C4-2B (cell line): ENCODE results near the gene EIF1AX.

Experiments
- H3K27ac ChIP-seq: fragments of 450-650 bp; 2 replicates; pipeline ENCODE4 v1.5.1; 2017
- CTCF ChIP-seq: fragments of 450-650 bp; conservative IDR thresholded peaks from 2 replicates; pipeline ENCODE4 v1.5.1; 2017; ENCODE audit warnings: mild to moderate bottlenecking
- ZFX ChIP-seq: fragments of 450-650 bp; IDR thresholded peaks from 2 replicates; pipeline ENCODE4 v1.6.1; 2017

Gene EIF1AX

DNA sequence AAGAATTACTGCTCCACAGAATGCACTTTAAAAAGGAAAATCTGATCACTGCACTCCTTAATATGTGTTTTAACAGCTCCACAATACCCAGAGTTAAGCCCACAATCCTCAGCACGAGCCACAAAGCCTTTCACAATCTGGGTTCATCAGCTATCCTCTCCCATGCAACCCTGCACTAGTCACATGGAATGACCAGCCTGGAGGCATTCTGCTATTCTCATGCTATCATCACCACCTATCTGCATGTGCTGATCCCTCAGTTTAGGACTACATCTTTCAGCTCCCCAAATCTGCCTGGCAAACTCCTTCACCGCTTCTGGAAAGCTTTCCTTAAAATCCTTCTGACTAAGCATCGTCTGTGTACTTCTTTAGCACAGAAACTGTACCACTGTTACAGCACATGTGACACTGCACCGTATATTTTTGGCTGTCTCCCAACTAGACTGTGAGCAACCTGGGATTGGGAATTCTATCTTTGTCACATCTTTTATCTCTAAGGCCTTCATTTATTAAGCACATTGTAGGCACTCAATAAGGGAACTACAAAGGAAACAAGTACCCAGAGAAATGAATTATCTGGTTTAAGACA lies 18.3 kb upstream of the EIF1AX start:
- TF ChIP-seq ZFX (no peak), CTCF (no peak)
- H3K27ac ChIP-seq = no peak overlapping the region

DNA sequence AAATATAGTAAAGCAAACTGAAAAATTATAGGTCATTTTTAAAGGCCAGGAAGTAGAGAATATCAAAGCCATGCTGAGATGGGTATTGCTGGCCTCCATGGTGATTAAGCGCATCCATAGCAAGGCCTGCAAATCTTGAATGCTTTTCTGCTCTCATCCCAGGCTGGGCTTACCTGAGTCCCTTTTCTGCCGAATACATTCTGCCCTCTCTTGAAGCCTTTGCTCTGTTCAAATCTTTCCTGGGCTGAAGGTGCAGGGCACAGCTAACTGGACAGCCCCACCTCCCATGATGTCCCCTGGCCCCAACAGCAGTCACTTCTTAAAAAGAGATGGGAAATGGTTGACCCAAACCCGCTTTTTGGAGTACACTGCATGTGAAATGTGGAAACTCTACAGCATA lies 10.1 kb upstream of the EIF1AX start:
- no peak for TF ChIP-seq CTCF
- no peak for TF ChIP-seq ZFX

DNA sequence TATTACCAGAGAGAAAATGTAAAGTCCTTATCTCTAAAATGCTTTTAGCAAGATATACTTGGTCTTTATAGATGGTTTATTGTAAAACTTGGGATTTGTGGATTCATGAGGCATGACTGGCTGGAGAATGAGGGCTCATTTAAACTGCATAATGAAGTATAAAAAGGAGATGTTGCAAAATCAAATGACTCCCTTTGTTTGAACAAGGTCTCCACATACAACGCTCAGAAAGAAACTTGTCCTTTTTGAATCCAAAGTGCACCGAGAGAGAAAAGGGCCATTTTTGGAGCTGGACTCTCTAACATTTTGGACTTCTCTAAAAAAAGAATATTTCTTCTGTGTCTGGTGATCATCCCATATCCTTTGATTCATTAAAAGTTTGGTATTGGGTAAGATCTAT lies 7.7 kb upstream of the EIF1AX start:
- TF ChIP-seq ZFX (no peak), CTCF (no peak)

More for the DNA sequence above, 10.1 kb upstream of the EIF1AX start:
- H3K27ac ChIP-seq = no peak overlapping the region

GRCh38 chrX:20147561-20147960 lies 5.9 kb upstream of the EIF1AX start:
- no peak overlapping the region for H3K27ac ChIP-seq
- TF ChIP-seq ZFX (no peak), CTCF (no peak)

More for the DNA sequence above, 7.7 kb upstream of the EIF1AX start:
- H3K27ac ChIP-seq = no peak overlapping the region

GRCh38 chrX:20144491-20144890 lies 2.9 kb upstream of the EIF1AX start:
- TF ChIP-seq CTCF = no peak
- TF ChIP-seq ZFX = no peak
- no peak overlapping the region for H3K27ac ChIP-seq

DNA sequence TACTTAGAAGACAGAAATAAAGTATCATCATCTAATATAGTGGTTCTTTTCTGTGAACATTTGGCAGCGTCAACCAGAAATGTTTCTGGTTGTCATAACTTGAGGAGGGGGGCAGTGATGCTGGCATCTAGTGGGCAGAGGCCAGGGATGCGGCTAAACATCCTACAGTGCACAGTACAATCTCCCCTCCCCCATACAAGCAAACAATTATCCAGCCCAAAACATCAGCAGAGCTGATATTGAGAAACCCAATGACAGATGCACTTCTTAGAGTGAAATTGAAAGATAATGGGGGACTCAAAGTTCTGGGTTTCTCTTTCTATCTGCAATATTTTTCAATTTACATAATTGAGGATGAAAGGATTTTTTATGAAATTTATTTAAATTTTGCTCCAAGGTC lies 1.9 kb upstream of the EIF1AX start:
- TF ChIP-seq ZFX = no peak
- TF ChIP-seq CTCF = no peak
- H3K27ac ChIP-seq = no peak overlapping the region

GRCh38 chrX:20143111-20143510 lies 1.5 kb upstream of the EIF1AX start:
- TF ChIP-seq CTCF (no peak), ZFX (no peak)
- no peak overlapping the region for H3K27ac ChIP-seq
